ENCODE measurements around the gene FBXO36. TPM values are rescaled to one million over a fixed set of nuclear protein-coding genes. Genes with fewer than 3 reads are reported as not detected.

Gene FBXO36
- total RNA-seq, 1 experiment from 2014 or later = 3.8 TPM

- H4K20me1 ChIP-seq (ENCODE audit: insufficient read depth) = no peaks in the 10 kb centered on the region
- no peaks in the 10 kb centered on the region for H3K9me3 ChIP-seq (ENCODE audit: control insufficient read depth in 1 of 2, insufficient read depth in 1 of 2, low read depth in 1 of 2, low read length in 2 of 2)
- no peak for ATAC-seq
- no peak overlapping the region for H3K4me3 ChIP-seq (replicated peaks in 1 of 2; ENCODE audit: low read depth in 1 of 2, low read length in 2 of 2)
- ChIA-PET CTCF (no interaction called here), RAD21 (ENCODE audit: low non-redundant PET in 1 of 2, low total read pairs in 2 of 2, uncharacterized antibody in 2 of 2, unreplicated experiment in 2 of 2) (no interaction called here), POLR2A (no interaction called here)
- no peak for DNase-seq (ENCODE audit: low read depth, low spot score)
- TF ChIP-seq CBX3 (IDR thresholded peaks at IDR 0.05; ENCODE audit: low read depth) = no peak
- no peak for TF ChIP-seq CEBPB (IDR thresholded peaks at IDR 0.05; ENCODE audit: low read depth)
- no peak for TF ChIP-seq POLR2A (IDR thresholded peaks at IDR 0.05; ENCODE audit: borderline replicate concordance, extremely low read depth, insufficient read depth, insufficient read length)
- TF ChIP-seq SRF (IDR thresholded peaks at IDR 0.05; ENCODE audit: low read depth) = no peak
- no peak overlapping the region for H3K4me2 ChIP-seq (ENCODE audit: low read length)
- H2AFZ ChIP-seq (ENCODE audit: low read depth, low read length, poor library complexity, severe bottlenecking) = no peak overlapping the region
- intact Hi-C loops (cut with micrococcal nuclease) = no loop called here
- H3K27ac ChIP-seq (ENCODE audit: low read depth, low read length) = no peak overlapping the region
- no peaks in the 10 kb centered on the region for H3K36me3 ChIP-seq (ENCODE audit: control insufficient read depth in 1 of 2, insufficient read depth in 2 of 2, low read length in 2 of 2)
- BruUV-seq (replicated peaks) = no TSS peak
- no peaks in the 10 kb centered on the region for H3K79me2 ChIP-seq (ENCODE audit: insufficient read depth, low read length)
- H3K27me3 ChIP-seq (ENCODE audit: insufficient read depth, low read length) = no peaks in the 10 kb centered on the region
- H3K9me2 ChIP-seq (ENCODE audit: insufficient read depth) = no peaks in the 10 kb centered on the region
- no peaks in the 10 kb centered on the region for H3K4me1 ChIP-seq (ENCODE audit: control insufficient read depth in 1 of 2, insufficient read depth in 2 of 2, low read length in 2 of 2)
- H3K9ac ChIP-seq (ENCODE audit: low read length) = no peak overlapping the region
Observed at GRCh38 chr2:229997565-229997964, 75.3 kb downstream of the FBXO36 start.

- intact Hi-C loops (cut with micrococcal nuclease) = loop anchor here (10.0 kb wide), 1 partner anchor 815 kb away; no protein-coding TSS in a partner anchor
- no TSS peak for BruUV-seq (replicated peaks)
Observed at GRCh38 chr2:230000118-230000841, 78.0 kb downstream of the FBXO36 start.

More at GRCh38 chr2:230000118-230000841, 78.0 kb downstream of the FBXO36 start:
- TF ChIP-seq, protein P1, sequence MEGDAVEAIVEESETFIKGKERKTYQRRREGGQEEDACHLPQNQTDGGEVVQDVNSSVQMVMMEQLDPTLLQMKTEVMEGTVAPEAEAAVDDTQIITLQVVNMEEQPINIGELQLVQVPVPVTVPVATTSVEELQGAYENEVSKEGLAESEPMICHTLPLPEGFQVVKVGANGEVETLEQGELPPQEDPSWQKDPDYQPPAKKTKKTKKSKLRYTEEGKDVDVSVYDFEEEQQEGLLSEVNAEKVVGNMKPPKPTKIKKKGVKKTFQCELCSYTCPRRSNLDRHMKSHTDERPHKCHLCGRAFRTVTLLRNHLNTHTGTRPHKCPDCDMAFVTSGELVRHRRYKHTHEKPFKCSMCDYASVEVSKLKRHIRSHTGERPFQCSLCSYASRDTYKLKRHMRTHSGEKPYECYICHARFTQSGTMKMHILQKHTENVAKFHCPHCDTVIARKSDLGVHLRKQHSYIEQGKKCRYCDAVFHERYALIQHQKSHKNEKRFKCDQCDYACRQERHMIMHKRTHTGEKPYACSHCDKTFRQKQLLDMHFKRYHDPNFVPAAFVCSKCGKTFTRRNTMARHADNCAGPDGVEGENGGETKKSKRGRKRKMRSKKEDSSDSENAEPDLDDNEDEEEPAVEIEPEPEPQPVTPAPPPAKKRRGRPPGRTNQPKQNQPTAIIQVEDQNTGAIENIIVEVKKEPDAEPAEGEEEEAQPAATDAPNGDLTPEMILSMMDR (IDR thresholded peaks at IDR 0.05 in 2 of 3, conservative IDR thresholded peaks at IDR 0.05 in 1 of 3; ENCODE audit: borderline replicate concordance in 1 of 3, insufficient read depth in 1 of 3, low read depth in 2 of 3, low read length in 2 of 3) = no peak
- no peak for TF ChIP-seq EZH2phosphoT487 (IDR thresholded peaks at IDR 0.05; ENCODE audit: borderline replicate concordance)
- no peak for TF ChIP-seq FOSL1 (IDR thresholded peaks at IDR 0.05; ENCODE audit: low read depth)
- TF ChIP-seq TCF7L2 (IDR thresholded peaks at IDR 0.05; ENCODE audit: borderline replicate concordance, extremely low read depth, insufficient read depth, insufficient read length) = no peak
- no peak overlapping the region for H3K27ac ChIP-seq (ENCODE audit: low read depth, low read length)
- ChIA-PET POLR2A (no interaction called here), RAD21 (ENCODE audit: low non-redundant PET in 1 of 2, low total read pairs in 2 of 2, uncharacterized antibody in 2 of 2, unreplicated experiment in 2 of 2) (no interaction called here), CTCF (no interaction called here)
- no peak overlapping the region for H3K4me3 ChIP-seq (replicated peaks in 1 of 2; ENCODE audit: low read depth in 1 of 2, low read length in 2 of 2)
- H3K27me3 ChIP-seq (ENCODE audit: insufficient read depth, low read length) = no peaks in the 10 kb centered on the region
- DNase-seq (ENCODE audit: low read depth, low spot score) = no peak
- no peaks in the 10 kb centered on the region for H4K20me1 ChIP-seq (ENCODE audit: insufficient read depth)
- no peak overlapping the region for H3K4me2 ChIP-seq (ENCODE audit: low read length)
- no peak overlapping the region for H3K9ac ChIP-seq (ENCODE audit: low read length)
- no peaks in the 10 kb centered on the region for H3K79me2 ChIP-seq (ENCODE audit: insufficient read depth, low read length)
- ATAC-seq = no peak
- H3K36me3 ChIP-seq (ENCODE audit: control insufficient read depth in 1 of 2, insufficient read depth in 2 of 2, low read length in 2 of 2) = no peaks in the 10 kb centered on the region
- peaks cover 2 to 4% of the 10 kb centered on the region in 2 experiments; a peak in 2 of 4 replicates for H3K4me1 ChIP-seq (ENCODE audit: control insufficient read depth in 1 of 2, insufficient read depth in 2 of 2, low read length in 2 of 2)
- H3K9me3 ChIP-seq (ENCODE audit: control insufficient read depth in 1 of 2, insufficient read depth in 1 of 2, low read depth in 1 of 2, low read length in 2 of 2) = no peaks in the 10 kb centered on the region
- H3K9me2 ChIP-seq (ENCODE audit: insufficient read depth) = no peaks in the 10 kb centered on the region
- no peak overlapping the region for H2AFZ ChIP-seq (ENCODE audit: low read depth, low read length, poor library complexity, severe bottlenecking)

All from HCT116 (cell line).